ENCODE data around the gene HSD17B13. TPM values are rescaled to one million over a fixed set of nuclear protein-coding genes. Genes with fewer than 3 reads are reported as not detected.

Gene HSD17B13
- total and polyA plus RNA-seq, 2 experiments from 2014 or later: 0.15 TPM; not detected in 1

DNA sequence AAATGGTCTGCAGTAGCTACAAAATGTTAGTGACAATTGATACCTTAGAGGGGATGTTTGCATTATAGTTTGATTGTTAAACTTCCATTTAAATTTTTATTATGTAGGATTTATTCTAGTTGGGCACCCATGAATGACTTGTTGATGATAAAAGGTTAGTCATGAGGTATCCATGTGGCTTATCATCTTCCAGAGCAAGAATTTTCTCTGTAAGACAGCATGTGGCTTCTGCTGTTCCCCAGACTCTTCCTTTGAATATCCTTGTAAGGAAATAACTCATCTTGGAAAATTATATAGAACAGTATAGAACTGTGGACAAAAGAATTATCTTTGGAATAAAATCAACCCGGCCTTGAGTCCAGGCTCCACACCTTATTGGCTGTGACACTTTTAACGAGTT, 62.2 kb downstream of the HSD17B13 start:
- no peaks in the 10 kb centered on the region for H3K4me1 Mint-ChIP-seq
- H3K4me3 Mint-ChIP-seq: no peak overlapping the region
- H3K4me1 ChIP-seq (ENCODE audit: insufficient read depth): no peaks in the 10 kb centered on the region
- H3K27ac ChIP-seq (ENCODE audit: low read depth): no peak overlapping the region
- H3F3A ChIP-seq (replicated peaks; ENCODE audit: low read depth): no peaks in the 10 kb centered on the region
- no peaks in the 10 kb centered on the region for H3K27me3 ChIP-seq (ENCODE audit: insufficient read depth)
- DNase-seq (ENCODE audit: low spot score): no peak
- no peaks in the 10 kb centered on the region for H3K79me2 ChIP-seq (replicated peaks; ENCODE audit: insufficient read depth)
- H3K36me3 Mint-ChIP-seq (ENCODE audit: low read depth): peaks cover 3% of the 10 kb centered on the region; the same call in 1 of the 3 replicates
- no peaks in the 10 kb centered on the region for H3K36me3 ChIP-seq (ENCODE audit: insufficient read depth)
- H3K4me2 ChIP-seq: no peak overlapping the region
- no peak overlapping the region for H3K27ac Mint-ChIP-seq
- no peaks in the 10 kb centered on the region for H3K9me2 ChIP-seq (ENCODE audit: insufficient read depth)
- no peaks in the 10 kb centered on the region for H3K27me3 Mint-ChIP-seq (ENCODE audit: insufficient read depth, low read depth, poor library complexity)
- H4K20me1 ChIP-seq (replicated peaks; ENCODE audit: insufficient read depth): no peaks in the 10 kb centered on the region
- no peak overlapping the region for H3K4me3 ChIP-seq
- no peak overlapping the region for H2AFZ ChIP-seq
- peaks cover 9% of the 10 kb centered on the region for H3K9me3 Mint-ChIP-seq
- no peak for ATAC-seq
- TF ChIP-seq, protein P1, sequence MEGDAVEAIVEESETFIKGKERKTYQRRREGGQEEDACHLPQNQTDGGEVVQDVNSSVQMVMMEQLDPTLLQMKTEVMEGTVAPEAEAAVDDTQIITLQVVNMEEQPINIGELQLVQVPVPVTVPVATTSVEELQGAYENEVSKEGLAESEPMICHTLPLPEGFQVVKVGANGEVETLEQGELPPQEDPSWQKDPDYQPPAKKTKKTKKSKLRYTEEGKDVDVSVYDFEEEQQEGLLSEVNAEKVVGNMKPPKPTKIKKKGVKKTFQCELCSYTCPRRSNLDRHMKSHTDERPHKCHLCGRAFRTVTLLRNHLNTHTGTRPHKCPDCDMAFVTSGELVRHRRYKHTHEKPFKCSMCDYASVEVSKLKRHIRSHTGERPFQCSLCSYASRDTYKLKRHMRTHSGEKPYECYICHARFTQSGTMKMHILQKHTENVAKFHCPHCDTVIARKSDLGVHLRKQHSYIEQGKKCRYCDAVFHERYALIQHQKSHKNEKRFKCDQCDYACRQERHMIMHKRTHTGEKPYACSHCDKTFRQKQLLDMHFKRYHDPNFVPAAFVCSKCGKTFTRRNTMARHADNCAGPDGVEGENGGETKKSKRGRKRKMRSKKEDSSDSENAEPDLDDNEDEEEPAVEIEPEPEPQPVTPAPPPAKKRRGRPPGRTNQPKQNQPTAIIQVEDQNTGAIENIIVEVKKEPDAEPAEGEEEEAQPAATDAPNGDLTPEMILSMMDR (conservative IDR thresholded peaks at IDR 0.05; ENCODE audit: low read depth in 2 of 2): no peak
- no peak for TF ChIP-seq NANOG (IDR thresholded peaks at IDR 0.05; ENCODE audit: borderline replicate concordance)
- no peak for TF ChIP-seq JUNB (IDR thresholded peaks at IDR 0.05; ENCODE audit: unreplicated experiment)
- no peak for TF ChIP-seq ZNF331 (CRISPR knock-in tag; IDR thresholded peaks at IDR 0.05; ENCODE audit: low read depth)
- TF ChIP-seq, protein P2, sequence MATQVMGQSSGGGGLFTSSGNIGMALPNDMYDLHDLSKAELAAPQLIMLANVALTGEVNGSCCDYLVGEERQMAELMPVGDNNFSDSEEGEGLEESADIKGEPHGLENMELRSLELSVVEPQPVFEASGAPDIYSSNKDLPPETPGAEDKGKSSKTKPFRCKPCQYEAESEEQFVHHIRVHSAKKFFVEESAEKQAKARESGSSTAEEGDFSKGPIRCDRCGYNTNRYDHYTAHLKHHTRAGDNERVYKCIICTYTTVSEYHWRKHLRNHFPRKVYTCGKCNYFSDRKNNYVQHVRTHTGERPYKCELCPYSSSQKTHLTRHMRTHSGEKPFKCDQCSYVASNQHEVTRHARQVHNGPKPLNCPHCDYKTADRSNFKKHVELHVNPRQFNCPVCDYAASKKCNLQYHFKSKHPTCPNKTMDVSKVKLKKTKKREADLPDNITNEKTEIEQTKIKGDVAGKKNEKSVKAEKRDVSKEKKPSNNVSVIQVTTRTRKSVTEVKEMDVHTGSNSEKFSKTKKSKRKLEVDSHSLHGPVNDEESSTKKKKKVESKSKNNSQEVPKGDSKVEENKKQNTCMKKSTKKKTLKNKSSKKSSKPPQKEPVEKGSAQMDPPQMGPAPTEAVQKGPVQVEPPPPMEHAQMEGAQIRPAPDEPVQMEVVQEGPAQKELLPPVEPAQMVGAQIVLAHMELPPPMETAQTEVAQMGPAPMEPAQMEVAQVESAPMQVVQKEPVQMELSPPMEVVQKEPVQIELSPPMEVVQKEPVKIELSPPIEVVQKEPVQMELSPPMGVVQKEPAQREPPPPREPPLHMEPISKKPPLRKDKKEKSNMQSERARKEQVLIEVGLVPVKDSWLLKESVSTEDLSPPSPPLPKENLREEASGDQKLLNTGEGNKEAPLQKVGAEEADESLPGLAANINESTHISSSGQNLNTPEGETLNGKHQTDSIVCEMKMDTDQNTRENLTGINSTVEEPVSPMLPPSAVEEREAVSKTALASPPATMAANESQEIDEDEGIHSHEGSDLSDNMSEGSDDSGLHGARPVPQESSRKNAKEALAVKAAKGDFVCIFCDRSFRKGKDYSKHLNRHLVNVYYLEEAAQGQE (IDR thresholded peaks at IDR 0.05; ENCODE audit: unreplicated experiment): no peak
- no peak for TF ChIP-seq EZH2phosphoT487 (IDR thresholded peaks at IDR 0.05; ENCODE audit: unreplicated experiment)
- TF ChIP-seq EZH2 (IDR thresholded peaks at IDR 0.05; ENCODE audit: low read depth, unreplicated experiment): no peak
- no peak for TF ChIP-seq STAT1 (IDR thresholded peaks at IDR 0.05; ENCODE audit: unreplicated experiment)
- TF ChIP-seq, protein P3, sequence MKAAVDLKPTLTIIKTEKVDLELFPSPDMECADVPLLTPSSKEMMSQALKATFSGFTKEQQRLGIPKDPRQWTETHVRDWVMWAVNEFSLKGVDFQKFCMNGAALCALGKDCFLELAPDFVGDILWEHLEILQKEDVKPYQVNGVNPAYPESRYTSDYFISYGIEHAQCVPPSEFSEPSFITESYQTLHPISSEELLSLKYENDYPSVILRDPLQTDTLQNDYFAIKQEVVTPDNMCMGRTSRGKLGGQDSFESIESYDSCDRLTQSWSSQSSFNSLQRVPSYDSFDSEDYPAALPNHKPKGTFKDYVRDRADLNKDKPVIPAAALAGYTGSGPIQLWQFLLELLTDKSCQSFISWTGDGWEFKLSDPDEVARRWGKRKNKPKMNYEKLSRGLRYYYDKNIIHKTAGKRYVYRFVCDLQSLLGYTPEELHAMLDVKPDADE (IDR thresholded peaks at IDR 0.05): no peak
- TF ChIP-seq POLR2AphosphoS5 (IDR thresholded peaks at IDR 0.05; ENCODE audit: low read depth): no peak
- TF ChIP-seq CREB1 (CRISPR knock-in tag; IDR thresholded peaks at IDR 0.05; ENCODE audit: low read depth): no peak
- TF ChIP-seq, protein P4, sequence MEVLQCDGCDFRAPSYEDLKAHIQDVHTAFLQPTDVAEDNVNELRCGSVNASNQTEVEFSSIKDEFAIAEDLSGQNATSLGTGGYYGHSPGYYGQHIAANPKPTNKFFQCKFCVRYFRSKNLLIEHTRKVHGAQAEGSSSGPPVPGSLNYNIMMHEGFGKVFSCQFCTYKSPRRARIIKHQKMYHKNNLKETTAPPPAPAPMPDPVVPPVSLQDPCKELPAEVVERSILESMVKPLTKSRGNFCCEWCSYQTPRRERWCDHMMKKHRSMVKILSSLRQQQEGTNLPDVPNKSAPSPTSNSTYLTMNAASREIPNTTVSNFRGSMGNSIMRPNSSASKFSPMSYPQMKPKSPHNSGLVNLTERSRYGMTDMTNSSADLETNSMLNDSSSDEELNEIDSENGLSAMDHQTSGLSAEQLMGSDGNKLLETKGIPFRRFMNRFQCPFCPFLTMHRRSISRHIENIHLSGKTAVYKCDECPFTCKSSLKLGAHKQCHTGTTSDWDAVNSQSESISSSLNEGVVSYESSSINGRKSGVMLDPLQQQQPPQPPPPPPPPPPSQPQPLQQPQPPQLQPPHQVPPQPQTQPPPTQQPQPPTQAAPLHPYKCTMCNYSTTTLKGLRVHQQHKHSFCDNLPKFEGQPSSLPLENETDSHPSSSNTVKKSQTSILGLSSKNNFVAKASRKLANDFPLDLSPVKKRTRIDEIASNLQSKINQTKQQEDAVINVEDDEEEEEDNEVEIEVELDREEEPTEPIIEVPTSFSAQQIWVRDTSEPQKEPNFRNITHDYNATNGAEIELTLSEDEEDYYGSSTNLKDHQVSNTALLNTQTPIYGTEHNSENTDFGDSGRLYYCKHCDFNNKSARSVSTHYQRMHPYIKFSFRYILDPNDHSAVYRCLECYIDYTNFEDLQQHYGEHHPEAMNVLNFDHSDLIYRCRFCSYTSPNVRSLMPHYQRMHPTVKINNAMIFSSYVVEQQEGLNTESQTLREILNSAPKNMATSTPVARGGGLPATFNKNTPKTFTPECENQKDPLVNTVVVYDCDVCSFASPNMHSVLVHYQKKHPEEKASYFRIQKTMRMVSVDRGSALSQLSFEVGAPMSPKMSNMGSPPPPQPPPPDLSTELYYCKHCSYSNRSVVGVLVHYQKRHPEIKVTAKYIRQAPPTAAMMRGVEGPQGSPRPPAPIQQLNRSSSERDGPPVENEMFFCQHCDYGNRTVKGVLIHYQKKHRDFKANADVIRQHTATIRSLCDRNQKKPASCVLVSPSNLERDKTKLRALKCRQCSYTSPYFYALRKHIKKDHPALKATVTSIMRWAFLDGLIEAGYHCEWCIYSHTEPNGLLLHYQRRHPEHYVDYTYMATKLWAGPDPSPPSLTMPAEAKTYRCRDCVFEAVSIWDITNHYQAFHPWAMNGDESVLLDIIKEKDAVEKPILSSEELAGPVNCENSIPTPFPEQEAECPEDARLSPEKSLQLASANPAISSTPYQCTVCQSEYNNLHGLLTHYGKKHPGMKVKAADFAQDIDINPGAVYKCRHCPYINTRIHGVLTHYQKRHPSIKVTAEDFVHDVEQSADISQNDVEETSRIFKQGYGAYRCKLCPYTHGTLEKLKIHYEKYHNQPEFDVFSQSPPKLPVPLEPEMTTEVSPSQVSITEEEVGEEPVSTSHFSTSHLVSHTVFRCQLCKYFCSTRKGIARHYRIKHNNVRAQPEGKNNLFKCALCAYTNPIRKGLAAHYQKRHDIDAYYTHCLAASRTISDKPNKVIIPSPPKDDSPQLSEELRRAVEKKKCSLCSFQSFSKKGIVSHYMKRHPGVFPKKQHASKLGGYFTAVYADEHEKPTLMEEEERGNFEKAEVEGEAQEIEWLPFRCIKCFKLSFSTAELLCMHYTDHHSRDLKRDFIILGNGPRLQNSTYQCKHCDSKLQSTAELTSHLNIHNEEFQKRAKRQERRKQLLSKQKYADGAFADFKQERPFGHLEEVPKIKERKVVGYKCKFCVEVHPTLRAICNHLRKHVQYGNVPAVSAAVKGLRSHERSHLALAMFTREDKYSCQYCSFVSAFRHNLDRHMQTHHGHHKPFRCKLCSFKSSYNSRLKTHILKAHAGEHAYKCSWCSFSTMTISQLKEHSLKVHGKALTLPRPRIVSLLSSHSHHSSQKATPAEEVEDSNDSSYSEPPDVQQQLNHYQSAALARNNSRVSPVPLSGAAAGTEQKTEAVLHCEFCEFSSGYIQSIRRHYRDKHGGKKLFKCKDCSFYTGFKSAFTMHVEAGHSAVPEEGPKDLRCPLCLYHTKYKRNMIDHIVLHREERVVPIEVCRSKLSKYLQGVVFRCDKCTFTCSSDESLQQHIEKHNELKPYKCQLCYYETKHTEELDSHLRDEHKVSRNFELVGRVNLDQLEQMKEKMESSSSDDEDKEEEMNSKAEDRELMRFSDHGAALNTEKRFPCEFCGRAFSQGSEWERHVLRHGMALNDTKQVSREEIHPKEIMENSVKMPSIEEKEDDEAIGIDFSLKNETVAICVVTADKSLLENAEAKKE (CRISPR knock-in tag; IDR thresholded peaks at IDR 0.05): no peak
